Activated T-cell treated with anti-CD3 and anti-CD28 coated beads for 24 hours (primary cell): Measurements from ENCODE around the gene AQP6.
"Not testable (repeated sequence)": the region's sequence is repeated elsewhere in the genome, so short reads cannot be mapped to it uniquely, and the experiment has no call there.

Source experiments
- DNase-seq: peaks from one replicate; pipeline ENCODE4 v3.0.0-alpha.2; 2020; ENCODE audit warnings: low read depth

The AQP6 gene

GRCh38 chr12:49970658-49971057, 2.1 kb upstream of the AQP6 start:
- DNase-seq, result no peak

- no peak for DNase-seq
Measured at GRCh38 chr12:49971141-49971540, 1.6 kb upstream of the AQP6 start.

- DNase-seq, result no peak
Measured at GRCh38 chr12:49972129-49972528, 618 bp upstream of the AQP6 start.

- DNase-seq, result no peak
Measured at GRCh38 chr12:49973361-49973830, 649 bp downstream of the AQP6 start.

GRCh38 chr12:49974231-49974675, 1.5 kb downstream of the AQP6 start:
- no peak for DNase-seq

- DNase-seq, result no peak
Measured at GRCh38 chr12:49974677-49975317, 2.0 kb downstream of the AQP6 start.

- DNase-seq, result no peak
Measured at GRCh38 chr12:49975318-49975761, 2.6 kb downstream of the AQP6 start.

- DNase-seq, result no peak
Measured at GRCh38 chr12:49976557-49976956, 3.8 kb downstream of the AQP6 start.

GRCh38 chr12:49978125-49978524, 5.4 kb downstream of the AQP6 start:
- no peak for DNase-seq

- no peak for DNase-seq
Measured at GRCh38 chr12:49979016-49979586, 6.4 kb downstream of the AQP6 start.

- no peak for DNase-seq
Measured at GRCh38 chr12:49979791-49980190, 7.0 kb downstream of the AQP6 start.

GRCh38 chr12:49980501-49981349, 8.0 kb downstream of the AQP6 start:
- no peak for DNase-seq

GRCh38 chr12:49982246-49983087, 9.7 kb downstream of the AQP6 start:
- DNase-seq, result no peak

- DNase-seq, result no peak
Measured at GRCh38 chr12:49983892-49984291, 11.1 kb downstream of the AQP6 start.

- DNase-seq, result no peak
Measured at GRCh38 chr12:49984476-49985359, 12.0 kb downstream of the AQP6 start.

GRCh38 chr12:49985981-49986380, 13.2 kb downstream of the AQP6 start:
- DNase-seq, result no peak

GRCh38 chr12:49986476-49986875, 13.7 kb downstream of the AQP6 start:
- not testable (repeated sequence) for DNase-seq

GRCh38 chr12:49987625-49988303, 15.0 kb downstream of the AQP6 start:
- no peak for DNase-seq

GRCh38 chr12:49989400-49989799, 16.7 kb downstream of the AQP6 start:
- not testable (repeated sequence) for DNase-seq

- DNase-seq, result no peak
Measured at GRCh38 chr12:49990273-49990672, 17.5 kb downstream of the AQP6 start.
